DOHH2 (cell line): ENCODE measurements around the gene ZBTB9.
A peak's percentile ranks its signal among the peaks of the same experiment; 100 is the strongest.

ENCODE experiments used
- H3F3A ChIP-seq: fragments of 200-600 bp; sonication (generic), shearing (Covaris generic); 2 replicates; pipeline ENCODE4 v1.6.0; 2016; ENCODE audit warnings: antibody characterized with exemption, mild to moderate bottlenecking; ENCODE audit not compliant: control insufficient read depth, insufficient read depth
- H3K27ac ChIP-seq: fragments of 200-600 bp; sonication (generic); 2 replicates; pipeline ENCODE4 v1.5.1; 2014; ENCODE audit warnings: low read depth, mild to moderate bottlenecking, low read length, moderate library complexity
- H3K27me3 ChIP-seq: fragments of 200-600 bp; sonication (generic); 2 replicates; pipeline ENCODE4 v1.6.1; 2014; ENCODE audit warnings: mild to moderate bottlenecking, low read length, mixed read lengths; ENCODE audit not compliant: control insufficient read depth
- H3K36me3 ChIP-seq: fragments of 200-600 bp; sonication (generic); 2 replicates; pipeline ENCODE4 v1.6.1; 2014; ENCODE audit warnings: mild to moderate bottlenecking, low read length, moderate library complexity, mixed read lengths; ENCODE audit not compliant: control insufficient read depth
- H3K4me1 ChIP-seq: fragments of 200-600 bp; sonication (generic); 2 replicates; pipeline ENCODE4 v1.6.1; 2014; ENCODE audit warnings: mild to moderate bottlenecking, low read length, mixed read lengths; ENCODE audit not compliant: control insufficient read depth
- H3K4me2 ChIP-seq: fragments of 200-600 bp; sonication (generic); 2 replicates; pipeline ENCODE4 v1.6.0; 2014; ENCODE audit warnings: mild to moderate bottlenecking, low read length, moderate library complexity
- H3K4me3 ChIP-seq: fragments of 200-600 bp; sonication (generic); 2 replicates; pipeline ENCODE4 v1.5.1; 2014; ENCODE audit warnings: mild to moderate bottlenecking, low read length, mixed read lengths
- H3K79me2 ChIP-seq: fragments of 200-600 bp; sonication (generic); 2 replicates; pipeline ENCODE4 v1.6.1; 2014; ENCODE audit warnings: mild to moderate bottlenecking, low read length, mixed read lengths; ENCODE audit not compliant: control insufficient read depth
- H3K9me2 ChIP-seq: fragments of 200-600 bp; sonication (generic); replicated peaks from 2 replicates; pipeline ENCODE4 v1.6.1; 2014; ENCODE audit warnings: mild to moderate bottlenecking, low read length, mixed read lengths; ENCODE audit not compliant: control insufficient read depth
- H3K9me3 ChIP-seq: fragments of 200-600 bp; sonication (generic); 2 replicates; pipeline ENCODE4 v1.6.1; 2014; ENCODE audit warnings: antibody characterized with exemption, low read length, mixed read lengths; ENCODE audit not compliant: control insufficient read depth, insufficient read depth
- H4K20me1 ChIP-seq: fragments of 200-600 bp; sonication (generic); 2 replicates; pipeline ENCODE4 v1.6.0; 2014; ENCODE audit warnings: low read depth, mild to moderate bottlenecking, antibody characterized with exemption, low read length, moderate library complexity; ENCODE audit not compliant: control insufficient read depth, insufficient read depth
- EZH2phosphoT487 ChIP-seq: fragments of 200-600 bp; sonication (generic); IDR thresholded peaks from 2 replicates; pipeline ENCODE4 v1.6.1; 2017; ENCODE audit warnings: borderline replicate concordance, mild to moderate bottlenecking, antibody characterized with exemption, low read length, moderate library complexity, mixed read lengths
- TF ChIP-seq, protein P1 (sequence below): fragments of 200-600 bp; sonication (generic); IDR thresholded peaks from one replicate; pipeline ENCODE4 v1.5.1; 2014; ENCODE audit warnings: antibody characterized with exemption, mild to moderate bottlenecking, low read depth, low read length; ENCODE audit not compliant: poor library complexity, severe bottlenecking

Gene ZBTB9

GRCh38 chr6:33428224-33428965 is 26.0 kb upstream of the ZBTB9 start:
- H3K9me3 ChIP-seq, result no peaks in the 10 kb centered on the region
- peaks cover 33% of the 10 kb centered on the region for H3F3A ChIP-seq
- peak overlapping the region; percentile 81 for H3K4me3 ChIP-seq
- TF ChIP-seq, protein P1, sequence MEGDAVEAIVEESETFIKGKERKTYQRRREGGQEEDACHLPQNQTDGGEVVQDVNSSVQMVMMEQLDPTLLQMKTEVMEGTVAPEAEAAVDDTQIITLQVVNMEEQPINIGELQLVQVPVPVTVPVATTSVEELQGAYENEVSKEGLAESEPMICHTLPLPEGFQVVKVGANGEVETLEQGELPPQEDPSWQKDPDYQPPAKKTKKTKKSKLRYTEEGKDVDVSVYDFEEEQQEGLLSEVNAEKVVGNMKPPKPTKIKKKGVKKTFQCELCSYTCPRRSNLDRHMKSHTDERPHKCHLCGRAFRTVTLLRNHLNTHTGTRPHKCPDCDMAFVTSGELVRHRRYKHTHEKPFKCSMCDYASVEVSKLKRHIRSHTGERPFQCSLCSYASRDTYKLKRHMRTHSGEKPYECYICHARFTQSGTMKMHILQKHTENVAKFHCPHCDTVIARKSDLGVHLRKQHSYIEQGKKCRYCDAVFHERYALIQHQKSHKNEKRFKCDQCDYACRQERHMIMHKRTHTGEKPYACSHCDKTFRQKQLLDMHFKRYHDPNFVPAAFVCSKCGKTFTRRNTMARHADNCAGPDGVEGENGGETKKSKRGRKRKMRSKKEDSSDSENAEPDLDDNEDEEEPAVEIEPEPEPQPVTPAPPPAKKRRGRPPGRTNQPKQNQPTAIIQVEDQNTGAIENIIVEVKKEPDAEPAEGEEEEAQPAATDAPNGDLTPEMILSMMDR, result peak; percentile 73
- no peak for TF ChIP-seq EZH2phosphoT487
- H3K79me2 ChIP-seq, result peaks cover 61% of the 10 kb centered on the region
- peak overlapping the region; percentile 72 for H3K27ac ChIP-seq
- H3K4me2 ChIP-seq, result peak overlapping the region; percentile 97
- 0 out of 2 replicates have a peak, but pooled peaks cover under 1% of the 10 kb centered on the region for H3K27me3 ChIP-seq
- peaks cover 3% of the 10 kb centered on the region; the same call in 1 of the 2 replicates for H3K36me3 ChIP-seq
- H3K4me1 ChIP-seq, result peaks cover 68% of the 10 kb centered on the region
- H4K20me1 ChIP-seq, result no peaks in the 10 kb centered on the region
- no peaks in the 10 kb centered on the region for H3K9me2 ChIP-seq

GRCh38 chr6:33428966-33429749 is 25.2 kb upstream of the ZBTB9 start:
- H3K9me2 ChIP-seq, result no peaks in the 10 kb centered on the region
- H3K4me3 ChIP-seq, result peak overlapping the region; percentile 81
- peaks cover 3% of the 10 kb centered on the region; the same call in 1 of the 2 replicates for H3K36me3 ChIP-seq
- TF ChIP-seq, protein P1, result no peak
- no peak for TF ChIP-seq EZH2phosphoT487
- H4K20me1 ChIP-seq, result no peaks in the 10 kb centered on the region
- H3K27ac ChIP-seq, result peak overlapping the region; percentile 72
- peaks cover 33% of the 10 kb centered on the region for H3F3A ChIP-seq
- H3K79me2 ChIP-seq, result peaks cover 61% of the 10 kb centered on the region
- H3K27me3 ChIP-seq, result no peaks in the 10 kb centered on the region
- H3K9me3 ChIP-seq, result no peaks in the 10 kb centered on the region
- peaks cover 67% of the 10 kb centered on the region for H3K4me1 ChIP-seq
- H3K4me2 ChIP-seq, result peak overlapping the region; percentile 97

GRCh38 chr6:33429750-33430052 is 24.7 kb upstream of the ZBTB9 start:
- Histone ChIP-seq H3F3A (peaks cover 33% of the 10 kb centered on the region), H3K27me3 (no peaks in the 10 kb centered on the region), H3K4me3 (peak overlapping the region; percentile 81), H3K27ac (peak overlapping the region; percentile 72), H3K4me1 (peaks cover 62% of the 10 kb centered on the region), H3K79me2 (peaks cover 57% of the 10 kb centered on the region), H3K36me3 (peaks cover 3% of the 10 kb centered on the region; the same call in 1 of the 2 replicates), H3K9me3 (no peaks in the 10 kb centered on the region), H4K20me1 (no peaks in the 10 kb centered on the region), H3K4me2 (peak overlapping the region; percentile 97), H3K9me2 (no peaks in the 10 kb centered on the region)
- TF ChIP-seq EZH2phosphoT487, result no peak
- TF ChIP-seq, protein P1, result no peak
